ENCODE measurements around the gene SFT2D3. TPM values are rescaled to one million over a fixed set of nuclear protein-coding genes. Genes with fewer than 3 reads are reported as not detected.

Gene SFT2D3
- total RNA-seq, 1 donor from 2014 or later: 6.4 TPM

DNA sequence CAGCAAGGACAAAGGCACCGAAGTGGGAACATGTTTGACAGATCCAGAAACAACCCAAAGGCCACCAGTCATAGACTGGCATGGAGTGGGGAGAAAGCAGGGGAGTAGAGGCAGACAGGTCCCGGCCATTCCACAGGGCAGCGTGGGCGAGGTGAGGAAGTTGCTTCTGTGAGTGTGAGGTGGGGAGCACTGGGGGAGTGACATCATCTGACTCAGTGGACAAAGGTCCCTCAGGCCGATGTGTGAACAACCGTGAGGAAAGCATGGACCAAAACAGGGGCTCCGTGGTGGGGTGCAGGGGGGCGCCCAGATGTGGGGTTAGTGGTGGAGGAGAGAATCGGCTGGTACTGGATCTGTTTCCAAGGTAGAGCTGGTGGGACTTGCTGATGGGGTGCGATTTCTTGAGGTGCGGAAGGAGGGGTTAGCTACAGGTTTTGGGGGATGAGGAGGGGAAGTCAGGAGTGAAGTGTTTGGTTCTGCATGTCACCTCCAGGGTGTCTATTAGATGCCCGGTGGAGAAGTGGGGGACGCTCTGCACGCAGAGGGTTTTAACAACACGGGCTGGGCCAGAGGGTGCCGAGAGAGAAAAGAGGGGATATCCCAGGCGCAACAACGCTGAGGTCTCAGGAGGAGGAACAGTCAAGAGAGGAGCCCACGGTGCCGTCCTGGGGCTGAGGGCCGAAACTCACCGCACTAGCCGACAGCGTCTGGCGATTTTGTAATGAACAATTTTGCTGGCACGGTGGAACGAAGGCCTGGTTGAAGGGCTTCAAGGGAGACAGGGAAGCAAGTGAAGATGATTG is 2.5 kb upstream of the SFT2D3 start:
- DNase-seq: no peak
- TF ChIP-seq, protein P1, sequence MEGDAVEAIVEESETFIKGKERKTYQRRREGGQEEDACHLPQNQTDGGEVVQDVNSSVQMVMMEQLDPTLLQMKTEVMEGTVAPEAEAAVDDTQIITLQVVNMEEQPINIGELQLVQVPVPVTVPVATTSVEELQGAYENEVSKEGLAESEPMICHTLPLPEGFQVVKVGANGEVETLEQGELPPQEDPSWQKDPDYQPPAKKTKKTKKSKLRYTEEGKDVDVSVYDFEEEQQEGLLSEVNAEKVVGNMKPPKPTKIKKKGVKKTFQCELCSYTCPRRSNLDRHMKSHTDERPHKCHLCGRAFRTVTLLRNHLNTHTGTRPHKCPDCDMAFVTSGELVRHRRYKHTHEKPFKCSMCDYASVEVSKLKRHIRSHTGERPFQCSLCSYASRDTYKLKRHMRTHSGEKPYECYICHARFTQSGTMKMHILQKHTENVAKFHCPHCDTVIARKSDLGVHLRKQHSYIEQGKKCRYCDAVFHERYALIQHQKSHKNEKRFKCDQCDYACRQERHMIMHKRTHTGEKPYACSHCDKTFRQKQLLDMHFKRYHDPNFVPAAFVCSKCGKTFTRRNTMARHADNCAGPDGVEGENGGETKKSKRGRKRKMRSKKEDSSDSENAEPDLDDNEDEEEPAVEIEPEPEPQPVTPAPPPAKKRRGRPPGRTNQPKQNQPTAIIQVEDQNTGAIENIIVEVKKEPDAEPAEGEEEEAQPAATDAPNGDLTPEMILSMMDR (IDR thresholded peaks at IDR 0.05; ENCODE audit: partially characterized antibody, unreplicated experiment): no peak
- Mint-ChIP-seq H3K4me3 (ENCODE audit: unreplicated experiment) (no peak overlapping the region), H3K27ac (ENCODE audit: unreplicated experiment) (peak overlapping the region; percentile 4), H3K36me3 (ENCODE audit: unreplicated experiment) (no peaks in the 10 kb centered on the region), H3K27me3 (ENCODE audit: unreplicated experiment) (peaks cover 6% of the 10 kb centered on the region), H3K9me3 (ENCODE audit: unreplicated experiment) (peaks cover 21% of the 10 kb centered on the region), H3K4me1 (ENCODE audit: low read depth, unreplicated experiment) (peaks cover 19% of the 10 kb centered on the region)

DNA sequence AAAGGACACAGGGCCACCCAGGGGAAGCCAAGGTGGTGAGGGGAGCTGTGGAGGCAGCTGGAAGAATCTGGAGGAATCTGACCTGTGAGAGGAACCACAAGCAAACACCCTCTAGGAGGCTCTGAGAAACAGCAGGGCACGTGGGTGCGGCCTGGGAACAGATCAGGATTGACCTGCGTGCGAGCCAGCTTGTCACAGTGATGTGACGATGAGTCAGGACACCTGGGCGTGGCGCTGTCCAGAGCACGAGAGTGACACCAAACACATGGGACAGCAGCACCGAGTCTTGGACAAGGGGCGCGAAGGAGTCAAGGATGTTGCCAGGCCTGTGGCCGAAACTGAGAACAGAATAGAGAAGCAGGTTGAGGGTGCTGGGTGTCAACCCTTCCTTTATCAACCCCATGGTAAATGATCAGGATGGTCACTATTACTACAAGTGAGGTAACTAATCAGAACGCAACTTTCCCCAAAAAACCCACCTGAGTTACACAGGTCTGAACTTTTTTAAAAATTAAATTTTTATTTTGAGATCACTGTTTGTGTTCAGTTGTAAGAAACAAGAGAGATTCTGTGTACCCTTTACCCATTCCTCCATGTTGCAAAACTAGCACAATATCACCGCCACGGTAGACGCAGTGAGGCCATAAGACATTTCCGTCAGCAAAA is 637 bp upstream of the SFT2D3 start:
- TF ChIP-seq, protein P1 (IDR thresholded peaks at IDR 0.05; ENCODE audit: partially characterized antibody, unreplicated experiment): no peak
- peak; percentile 62 for DNase-seq
- Mint-ChIP-seq H3K27ac (ENCODE audit: unreplicated experiment) (peak overlapping the region; percentile 94), H3K4me3 (ENCODE audit: unreplicated experiment) (peak overlapping the region; percentile 93), H3K27me3 (ENCODE audit: unreplicated experiment) (peaks cover 6% of the 10 kb centered on the region), H3K9me3 (ENCODE audit: unreplicated experiment) (peaks cover 21% of the 10 kb centered on the region), H3K4me1 (ENCODE audit: low read depth, unreplicated experiment) (peaks cover 19% of the 10 kb centered on the region), H3K36me3 (ENCODE audit: unreplicated experiment) (no peaks in the 10 kb centered on the region)

DNA sequence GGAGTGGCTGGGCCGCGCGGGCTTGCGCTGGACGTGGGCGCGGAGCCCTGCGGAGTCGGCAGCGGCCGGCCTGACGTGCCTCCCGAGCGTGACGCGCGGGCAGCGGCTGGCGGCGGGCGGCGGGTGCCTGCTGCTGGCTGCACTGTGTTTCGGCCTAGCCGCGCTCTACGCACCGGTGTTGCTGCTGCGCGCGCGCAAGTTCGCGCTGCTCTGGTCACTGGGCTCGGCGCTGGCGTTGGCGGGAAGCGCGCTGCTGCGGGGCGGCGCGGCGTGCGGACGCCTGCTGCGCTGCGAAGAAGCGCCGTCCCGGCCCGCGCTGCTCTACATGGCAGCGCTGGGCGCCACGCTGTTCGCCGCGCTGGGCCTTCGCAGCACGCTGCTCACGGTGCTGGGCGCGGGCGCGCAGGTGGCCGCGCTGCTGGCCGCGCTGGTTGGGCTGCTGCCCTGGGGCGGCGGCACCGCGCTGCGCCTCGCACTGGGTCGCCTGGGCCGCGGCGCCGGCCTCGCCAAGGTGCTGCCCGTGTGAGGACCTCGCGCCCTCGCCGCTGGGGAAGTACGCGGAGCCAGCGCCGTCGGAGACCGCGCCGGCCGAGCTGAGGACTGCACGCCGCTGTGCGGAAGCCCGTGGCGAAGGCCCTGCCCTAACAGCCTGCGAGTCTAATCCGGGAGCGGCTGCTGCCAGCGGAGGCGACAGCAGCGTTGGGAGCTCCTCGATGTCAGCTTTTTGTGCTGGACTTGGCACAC is 526 bp downstream of the SFT2D3 start:
- TF ChIP-seq, protein P1 (IDR thresholded peaks at IDR 0.05; ENCODE audit: partially characterized antibody, unreplicated experiment): no peak
- H3K4me3 Mint-ChIP-seq (ENCODE audit: unreplicated experiment): peak overlapping the region; percentile 85
- H3K36me3 Mint-ChIP-seq (ENCODE audit: unreplicated experiment): no peaks in the 10 kb centered on the region
- H3K27ac Mint-ChIP-seq (ENCODE audit: unreplicated experiment): peak overlapping the region; percentile 95
- H3K4me1 Mint-ChIP-seq (ENCODE audit: low read depth, unreplicated experiment): peaks cover 19% of the 10 kb centered on the region
- H3K27me3 Mint-ChIP-seq (ENCODE audit: unreplicated experiment): peaks cover 4% of the 10 kb centered on the region
- H3K9me3 Mint-ChIP-seq (ENCODE audit: unreplicated experiment): peaks cover 18% of the 10 kb centered on the region
- peak; percentile 87 for DNase-seq

DNA sequence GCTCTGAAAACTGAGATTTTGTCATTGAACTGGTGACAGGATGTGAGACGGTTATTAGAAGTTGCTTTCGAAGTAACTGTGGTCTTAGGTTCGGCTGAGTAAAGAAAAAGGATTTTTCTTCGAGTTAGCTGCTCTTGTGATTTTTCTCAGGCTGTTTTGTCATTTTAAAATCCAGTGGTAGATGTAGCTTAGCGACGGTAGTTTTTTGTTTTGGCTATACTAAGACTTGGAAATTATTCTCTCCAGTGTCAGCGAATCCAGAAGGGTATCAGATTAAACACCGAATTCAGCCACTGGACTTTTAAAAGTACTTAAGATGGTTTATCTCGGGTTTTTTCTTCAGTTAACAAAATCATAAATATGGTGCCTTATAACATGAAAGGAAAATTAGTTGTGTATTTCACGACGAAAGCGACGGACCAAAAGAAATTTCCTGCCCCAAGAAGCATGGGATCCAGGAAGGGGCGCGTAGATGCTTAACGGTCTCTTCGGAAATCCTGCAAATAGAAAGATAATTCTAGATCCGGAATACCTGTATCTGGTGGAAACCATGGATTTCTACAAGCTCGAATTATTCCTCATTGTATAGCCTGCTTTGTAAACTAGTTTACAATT is 1.2 kb downstream of the SFT2D3 start:
- Mint-ChIP-seq H3K27ac (ENCODE audit: unreplicated experiment) (peak overlapping the region; percentile 95), H3K9me3 (ENCODE audit: unreplicated experiment) (peaks cover 18% of the 10 kb centered on the region), H3K36me3 (ENCODE audit: unreplicated experiment) (no peaks in the 10 kb centered on the region), H3K27me3 (ENCODE audit: unreplicated experiment) (peaks cover 4% of the 10 kb centered on the region), H3K4me1 (ENCODE audit: low read depth, unreplicated experiment) (peaks cover 19% of the 10 kb centered on the region), H3K4me3 (ENCODE audit: unreplicated experiment) (peak overlapping the region; percentile 85)
- no peak for DNase-seq
- TF ChIP-seq, protein P1 (IDR thresholded peaks at IDR 0.05; ENCODE audit: partially characterized antibody, unreplicated experiment): no peak
